Stimulated activated CD4-positive, alpha-beta T cell treated with anti-CD3 and anti-CD28 coated beads, Interleukin-15, amount 100 ng/mL, for 1 hour (primary cell): ENCODE results near the gene PEX11B.

Experiments
- DNase-seq, 2 donors: peaks; one replicate each; pipeline ENCODE4 v3.0.0-alpha.2; 2020; ENCODE audit warnings: low read depth in 1 of 2, low spot score in 1 of 2

PEX11B gene

GRCh38 chr1:145918144-145918991 is at the start of gene PEX11B:
TSS of gene PEX11B (minus strand) at chr1:145918717. CDS start at chr1:145918688, 29 bp downstream.
- peak; percentile 85 to 90 for DNase-seq

DNA sequence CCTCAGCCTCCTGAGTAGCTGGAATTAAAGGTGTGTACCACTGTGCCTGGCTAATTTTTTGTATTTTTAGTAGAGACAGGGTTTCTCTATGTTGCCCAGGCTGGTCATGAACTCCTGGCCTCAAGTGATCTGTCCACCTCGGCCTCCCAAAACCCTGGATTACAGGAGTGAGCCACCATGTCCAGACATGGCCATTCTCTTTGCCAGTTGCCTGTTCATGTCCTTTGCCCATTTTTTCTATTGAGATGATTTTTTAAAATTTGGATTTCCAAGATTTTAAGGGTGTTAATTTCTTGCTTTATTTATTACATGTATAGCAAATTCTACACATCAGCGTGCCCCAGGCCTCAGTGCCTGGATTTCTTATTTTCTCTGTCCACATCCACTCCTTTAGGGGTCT is 48.8 kb upstream of the PEX11B start:
- no peak for DNase-seq

DNA sequence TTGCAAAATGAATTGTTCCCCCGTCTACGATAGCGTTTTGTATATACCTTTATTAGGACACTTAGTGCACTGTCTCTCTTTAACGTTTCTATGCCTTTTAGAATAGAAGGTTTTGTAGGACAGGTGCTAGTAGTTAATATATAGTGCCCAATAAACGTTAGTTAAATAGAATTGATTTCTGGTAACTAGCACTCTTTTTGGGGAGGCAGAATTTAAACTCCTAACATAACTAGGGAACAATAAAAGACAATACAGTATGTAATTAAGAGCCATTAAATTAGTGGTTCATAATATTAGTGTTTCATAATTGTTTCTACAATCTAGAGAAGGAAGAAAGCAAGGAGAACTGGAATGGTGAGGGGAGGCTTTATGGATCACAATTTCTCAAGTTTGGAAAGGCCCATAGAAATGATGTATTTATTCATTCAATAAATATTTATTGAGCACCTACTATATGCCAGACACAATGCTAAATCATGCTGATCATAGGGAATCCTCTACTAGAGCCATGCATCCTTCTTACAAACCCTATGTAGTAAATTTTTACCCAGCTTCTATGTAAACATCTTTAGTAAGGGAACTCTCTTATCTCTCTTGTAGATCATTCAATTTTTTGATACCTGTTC is 46.7 kb upstream of the PEX11B start:
- no peak for DNase-seq

GRCh38 chr1:145964328-145965118 is 46.0 kb upstream of the PEX11B start, which contains the start of the genes ANKRD34A and POLR3GL:
TSS of gene ANKRD34A (minus strand) at chr1:145964575. CDS start at chr1:145961759, 2,816 bp downstream.
TSS of gene POLR3GL (plus strand) at chr1:145964690. CDS start at chr1:145974866, 10,176 bp downstream.
- peak; percentile 79 to 80 for DNase-seq

DNA sequence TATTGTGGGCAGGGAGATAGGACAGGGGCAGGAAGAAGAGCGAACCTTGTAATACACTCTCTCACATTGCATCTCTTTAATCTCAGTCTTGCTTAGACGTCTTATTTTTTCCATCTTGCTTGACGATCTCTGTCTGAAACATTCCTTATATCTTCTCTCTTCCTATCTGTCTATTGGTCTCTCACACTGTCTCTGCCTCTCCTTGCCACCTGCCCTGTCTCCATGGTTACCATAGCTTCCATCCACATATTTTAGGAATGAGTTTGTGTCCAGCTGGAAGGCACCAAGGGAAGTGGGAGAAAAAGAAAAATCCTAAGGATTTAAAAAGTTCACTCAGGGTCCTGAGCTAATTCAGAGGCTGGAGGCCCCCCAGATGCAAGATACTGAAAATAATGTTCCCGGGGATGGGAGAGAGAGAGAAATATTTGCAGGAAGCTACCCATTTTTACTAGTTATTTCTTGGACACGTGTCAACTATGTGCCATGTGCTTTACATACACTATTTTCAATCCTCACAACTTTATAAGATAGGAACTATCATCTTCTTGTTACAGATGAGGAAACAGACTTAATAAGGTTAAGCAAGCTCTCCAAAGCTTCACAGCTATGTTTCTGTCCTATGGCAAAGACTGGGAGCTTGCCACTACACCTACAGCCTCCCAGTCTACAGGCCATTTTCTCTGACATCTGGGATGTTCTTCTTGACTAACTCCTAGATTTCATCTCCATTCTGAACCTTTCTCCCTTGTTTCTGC is 44.9 kb upstream of the PEX11B start:
- DNase-seq = no peak

- DNase-seq = no peak
These were observed 43.9 kb upstream of the PEX11B start for GRCh38 chr1:145962157-145963102.

DNA sequence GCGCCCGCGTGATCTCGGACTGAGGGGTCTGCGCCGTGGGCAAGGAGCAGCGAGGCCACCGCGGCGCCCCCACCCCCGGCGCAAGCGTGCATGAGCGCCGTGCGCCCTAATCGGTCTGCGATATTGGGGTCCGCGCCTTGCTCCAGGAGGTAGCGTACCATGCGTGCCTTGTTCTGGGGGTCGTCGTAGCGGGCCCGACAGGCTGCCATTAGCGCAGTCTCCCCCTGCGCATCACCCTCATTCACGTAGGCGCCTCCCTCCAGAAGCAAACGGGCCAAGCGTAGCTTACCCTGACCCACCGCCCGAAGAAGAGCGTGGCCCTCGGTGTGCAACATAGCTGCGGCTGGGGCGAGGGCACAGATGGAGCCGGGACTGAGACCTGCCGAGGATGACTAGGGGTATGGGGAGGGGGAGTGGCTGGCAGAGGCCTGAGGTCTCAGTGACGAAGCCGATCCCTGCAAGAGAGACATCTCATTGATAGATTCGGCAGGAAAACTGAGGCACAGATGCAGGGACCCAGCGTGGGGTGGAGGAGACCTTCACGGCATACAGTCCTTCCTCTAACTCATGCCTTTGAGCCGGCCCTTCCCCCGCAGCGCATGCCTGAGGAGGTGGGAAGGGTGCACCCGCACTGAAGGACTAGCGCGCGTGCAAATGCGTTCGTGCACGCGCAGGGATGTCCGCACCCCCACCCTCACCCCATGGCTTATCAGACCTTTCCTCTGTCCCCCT is 43.1 kb upstream of the PEX11B start:
- DNase-seq = peak in 1 of 2 donors; percentile 42

GRCh38 chr1:145961109-145961424 is 42.5 kb upstream of the PEX11B start:
- no peak for DNase-seq

DNA sequence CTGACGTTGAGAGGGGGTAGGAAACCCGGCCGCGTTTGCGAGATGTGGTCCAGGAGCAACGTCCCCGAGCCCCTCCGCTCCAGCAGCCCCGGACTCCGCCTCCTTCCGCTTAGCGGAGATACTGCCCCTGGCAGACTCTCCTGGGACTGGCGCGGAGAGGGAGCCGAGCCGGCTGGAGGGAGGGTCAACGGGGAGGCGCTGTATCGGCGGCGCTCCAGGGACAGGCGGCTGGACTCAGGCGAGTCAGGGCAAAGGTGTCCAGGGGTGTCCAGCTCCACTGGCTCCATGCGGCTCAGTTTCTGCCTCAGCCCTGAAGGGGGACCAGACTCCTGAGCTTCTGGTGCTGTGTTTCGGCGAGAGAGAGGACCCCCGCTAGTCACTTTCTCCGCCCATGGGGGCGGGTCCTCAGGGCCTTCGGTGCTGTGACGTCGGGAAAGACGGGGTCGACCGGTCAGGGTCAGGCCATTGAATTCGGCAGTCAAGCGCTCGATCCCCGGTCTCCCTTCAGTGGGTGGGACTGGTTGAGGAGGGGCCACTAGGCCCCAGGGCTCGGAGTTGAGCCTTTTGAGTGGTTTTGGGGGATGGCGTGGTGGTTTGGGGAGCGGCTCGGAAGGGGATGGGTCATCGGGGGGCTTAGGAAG is 42.1 kb upstream of the PEX11B start:
- DNase-seq = no peak

DNA sequence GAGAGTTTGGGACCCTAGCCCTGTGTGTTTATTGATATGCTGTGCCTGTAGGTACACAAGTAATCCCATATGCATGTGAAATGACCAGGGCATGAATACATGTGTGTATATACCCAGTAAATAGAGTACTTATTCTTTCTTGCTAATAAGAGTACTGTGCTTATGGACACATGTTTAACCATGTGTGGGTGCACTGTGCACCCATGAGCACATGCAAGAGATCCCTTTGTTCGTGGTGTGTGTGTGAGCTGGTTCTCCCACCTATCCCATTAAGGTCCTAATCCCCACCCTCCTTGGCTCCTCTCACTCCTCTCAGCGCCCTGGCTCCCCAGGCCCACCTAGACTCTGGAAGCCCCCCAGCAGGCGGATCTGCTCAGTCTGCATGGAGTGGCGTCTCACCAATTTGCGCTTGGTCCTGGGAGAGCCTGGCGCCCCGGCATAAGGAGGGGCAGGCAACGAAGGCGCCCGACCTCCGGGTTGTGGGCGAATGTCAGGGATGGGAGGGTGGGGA is 41.5 kb upstream of the PEX11B start:
- no peak for DNase-seq

- DNase-seq = no peak
These were observed 40.8 kb upstream of the PEX11B start for GRCh38 chr1:145959333-145959732.

GRCh38 chr1:145958734-145959133 is 40.2 kb upstream of the PEX11B start:
- DNase-seq = no peak

DNA sequence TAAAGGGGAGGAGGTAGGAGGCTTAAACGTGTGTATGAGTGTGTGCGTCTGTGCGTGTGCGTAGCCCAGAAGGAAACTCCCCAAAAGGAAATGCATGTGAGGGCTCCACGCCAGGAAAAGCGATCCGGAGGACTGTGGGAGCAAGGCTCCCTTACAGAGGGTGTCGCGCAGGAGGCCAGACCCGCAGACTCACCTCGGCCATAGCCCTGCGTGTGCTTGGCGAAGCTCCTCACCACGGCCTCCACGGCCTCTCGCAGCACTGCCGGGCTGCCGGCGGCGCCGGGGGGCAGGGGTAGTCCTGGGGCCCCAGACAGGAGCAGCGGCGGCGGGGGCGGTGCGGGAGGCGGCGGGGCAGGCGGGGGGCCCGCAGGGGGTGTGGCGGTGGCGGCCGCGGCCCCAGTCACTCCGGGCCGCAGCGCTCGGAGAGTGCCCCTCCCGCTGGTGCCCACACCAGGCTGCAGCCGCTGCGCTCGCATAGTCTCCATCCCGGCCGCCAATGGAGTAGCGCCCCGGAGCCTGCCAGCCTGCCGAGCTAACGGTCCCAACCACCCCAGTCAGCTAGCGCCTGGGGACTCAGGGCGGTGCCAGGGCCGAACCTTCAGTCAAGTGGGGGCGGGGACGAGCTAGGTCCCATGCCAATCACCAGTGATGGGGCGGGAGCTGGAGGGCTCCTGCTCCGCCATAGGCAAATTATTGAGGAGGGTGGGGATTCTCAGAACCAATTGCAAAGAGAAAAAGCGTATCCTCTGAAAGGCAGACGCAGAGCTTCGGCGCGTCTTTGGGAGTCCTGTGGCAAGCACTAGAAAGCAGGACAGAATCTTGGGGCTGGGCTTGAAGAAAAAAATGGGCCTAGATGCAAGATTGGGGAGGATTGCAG is 39.2 kb upstream of the PEX11B start, which contains the start of gene LIX1L:
LIX1L (minus strand) TSS at position 575 of the 877 bp plus-strand sequence; CDS start at position 485, 90 bp downstream.
- peak; percentile 86 to 89 for DNase-seq

- no peak for DNase-seq
These were observed 38.4 kb upstream of the PEX11B start for GRCh38 chr1:145956781-145957442.

DNA sequence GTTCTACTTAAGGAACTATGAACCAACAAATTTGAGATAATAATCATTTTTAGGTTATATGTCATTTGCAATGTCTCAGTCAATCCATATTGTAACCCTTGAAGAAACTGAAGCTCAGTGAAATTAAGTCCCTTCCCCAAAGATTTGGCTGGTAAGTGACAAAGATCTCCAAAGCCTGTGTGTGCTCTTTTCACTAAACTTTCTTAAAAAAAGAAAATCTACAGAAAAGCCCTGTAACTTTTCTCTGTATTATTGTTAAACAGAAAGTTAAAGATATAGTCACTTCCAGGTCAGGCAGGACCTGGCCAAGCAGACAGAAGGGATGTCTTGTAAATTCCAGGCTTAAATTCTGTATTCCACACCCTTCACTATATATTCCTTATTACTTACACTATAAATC is 37.8 kb upstream of the PEX11B start:
- DNase-seq = no peak

DNA sequence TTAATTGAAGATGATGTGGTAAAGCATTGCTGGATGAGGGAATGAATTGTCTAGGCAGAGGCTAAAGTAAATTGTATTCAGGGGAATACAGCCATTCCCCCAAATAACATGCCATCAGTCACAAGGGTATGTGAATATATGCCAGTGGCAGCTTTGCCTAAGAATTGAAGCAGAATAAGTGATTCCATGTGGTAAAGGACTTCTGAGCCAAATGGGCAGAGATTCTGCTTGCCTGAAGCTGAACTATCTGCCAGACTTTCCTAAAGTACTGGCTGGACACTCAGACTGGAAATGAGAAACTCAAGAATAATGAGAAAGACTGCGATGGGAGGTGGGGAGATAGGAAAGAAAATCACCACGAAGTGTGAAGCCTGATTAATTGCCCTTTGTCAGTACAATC is 36.9 kb upstream of the PEX11B start:
- no peak for DNase-seq

- no peak for DNase-seq
These were observed 35.3 kb upstream of the PEX11B start for GRCh38 chr1:145953861-145954260.
